A549 (cell line): ENCODE results near the gene DUXB. TPM values are rescaled to one million over a fixed set of nuclear protein-coding genes. Genes with fewer than 3 reads are reported as not detected.

Experiments
- ATAC-seq, 2 experiments: fragments of 200-7000 bp in 1 of 2; fragments of >200 bp in 1 of 2; cut with Nextera tagmentation in 1 of 2; cut with Tn5 transposase in 1 of 2; 3 replicates each; pipeline versions ENCODE4 v1.8.0 to v1.9.1; 2018 to 2020; ENCODE audit warnings: mild to moderate bottlenecking in 1 of 2, moderate library complexity in 1 of 2
- CTCF ChIA-PET: fragments of 300-600 bp; sonication (Branson Sonifier 250); formaldehyde crosslinking; extraction: SDS; loops from one replicate; lab custom pipeline; 2021; ENCODE audit warnings: antibody characterized with exemption, inconsistent platforms; lab: Yijun Ruan, JAX
- POLR2A ChIA-PET: fragments of 350-600 bp; formaldehyde crosslinking; extraction: SDS; loops from one replicate; lab custom pipeline; 2021; ENCODE audit warnings: antibody characterized with exemption, inconsistent platforms; lab: Yijun Ruan, JAX
- DNase-seq, 2 experiments: peaks; one replicate each; pipeline versions ENCODE4 v3.0.0 to v3.0.0-alpha.2; 2011 to 2016; ENCODE audit warnings: low read depth in 1 of 2, low spot score in 1 of 2
- FAIRE-seq: peaks from 2 replicates; lab custom pipeline; 2011; peaks lifted over from hg19 to GRCh38; lab: Jason Lieb, UNC
- H3K27ac ChIP-seq, 2 experiments: fragments of >200 bp; sonication (Bioruptor Twin); formaldehyde crosslinking; 3 replicates each; pipeline ENCODE4 v1.5.1; 2016 to 2017
- H3K4me1 ChIP-seq: fragments of >200 bp; sonication (Bioruptor Twin); formaldehyde crosslinking; 3 replicates; pipeline ENCODE4 v1.6.1; 2016
- H3K4me2 ChIP-seq: fragments of >200 bp; sonication (Bioruptor Twin); formaldehyde crosslinking; 3 replicates; pipeline ENCODE4 v1.6.1; 2016
- H3K4me3 ChIP-seq: fragments of >200 bp; sonication (Bioruptor Twin); formaldehyde crosslinking; 3 replicates; pipeline ENCODE4 v1.5.1; 2016
- H3K9me3 ChIP-seq: fragments of >200 bp; sonication (Bioruptor Twin); formaldehyde crosslinking; 3 replicates; pipeline ENCODE4 v1.6.1; 2016
- CBX2 ChIP-seq: fragments of 200-600 bp; sonication (generic); IDR thresholded peaks from 2 replicates; pipeline ENCODE4 v1.6.1; 2016; ENCODE audit warnings: low read depth, mild to moderate bottlenecking, borderline replicate concordance
- CBX8 ChIP-seq: fragments of 200-600 bp; sonication (generic); IDR thresholded peaks from 2 replicates; pipeline ENCODE4 v1.6.1; 2016
- CHD2 ChIP-seq: fragments of 150-350 bp; IDR thresholded peaks from 2 replicates; pipeline ENCODE4 v1.6.1; 2014; ENCODE audit warnings: low read length; ENCODE audit not compliant: partially characterized antibody
- CHD4 ChIP-seq: fragments of 200-600 bp; sonication (generic); IDR thresholded peaks from 2 replicates; pipeline ENCODE4 v1.6.1; 2016; ENCODE audit warnings: antibody characterized with exemption, mild to moderate bottlenecking, borderline replicate concordance
- ELK1 ChIP-seq: fragments of 150-350 bp; IDR thresholded peaks from 2 replicates; pipeline ENCODE4 v1.6.1; 2014; ENCODE audit warnings: low read depth, mild to moderate bottlenecking, low read length
- ESRRA ChIP-seq: fragments of 150-350 bp; IDR thresholded peaks from 2 replicates; pipeline ENCODE4 v1.6.1; 2014; ENCODE audit warnings: mild to moderate bottlenecking, low read length, borderline replicate concordance
- FOSL2 ChIP-seq, 2 experiments: fragments of 450-650 bp in 1 of 2; fragments of >200 bp in 1 of 2; sonication (Bioruptor Twin) in 1 of 2; formaldehyde crosslinking; IDR thresholded peaks; 2 replicates each; pipeline versions ENCODE4 v1.5.0 to v1.6.1; 2016 to 2020; ENCODE audit warnings: mild to moderate bottlenecking in 1 of 2, moderate library complexity in 1 of 2
- FOXS1 ChIP-seq: fragments of 250-450 bp; sonication (Bioruptor Pico); IDR thresholded peaks from 2 replicates; pipeline ENCODE4 v1.5.0; 2020; ENCODE audit warnings: mild to moderate bottlenecking, moderate library complexity
- GATA3 ChIP-seq: IDR thresholded peaks from 2 replicates; pipeline ENCODE4 v1.6.1; 2012; ENCODE audit warnings: borderline replicate concordance
- HES2 ChIP-seq: fragments of >200 bp; sonication (Bioruptor Twin); formaldehyde crosslinking; IDR thresholded peaks from 2 replicates; pipeline ENCODE4 v1.6.1; 2016
- HMGXB4 ChIP-seq: fragments of 250-450 bp; sonication (Bioruptor Pico); IDR thresholded peaks from 2 replicates; pipeline ENCODE4 v1.5.0; 2021; ENCODE audit warnings: mild to moderate bottlenecking, moderate library complexity, borderline replicate concordance
- KDM1A ChIP-seq: fragments of 200-600 bp; sonication (generic); IDR thresholded peaks from 2 replicates; pipeline ENCODE4 v1.6.1; 2016; ENCODE audit warnings: low read depth, mild to moderate bottlenecking
- KDM5A ChIP-seq: fragments of 200-600 bp; sonication (generic); IDR thresholded peaks from 2 replicates; pipeline ENCODE4 v1.6.1; 2016; ENCODE audit warnings: antibody characterized with exemption, mild to moderate bottlenecking
- MAFK ChIP-seq: fragments of 450-650 bp; IDR thresholded peaks from 2 replicates; pipeline ENCODE4 v1.6.1; 2014; ENCODE audit not compliant: partially characterized antibody
- MAX ChIP-seq: IDR thresholded peaks from 2 replicates; pipeline ENCODE4 v1.6.1; 2012
- MYC ChIP-seq: IDR thresholded peaks from 2 replicates; pipeline ENCODE4 v1.6.1; 2012; ENCODE audit warnings: mild to moderate bottlenecking, inconsistent platforms, low read length, improper control_type of control experiment, borderline replicate concordance
- NFE2L2 ChIP-seq: fragments of 150-350 bp; conservative IDR thresholded peaks from 2 replicates; pipeline ENCODE4 v1.6.1; 2014; ENCODE audit warnings: low read length
- NPAS2 ChIP-seq: fragments of 250-450 bp; sonication (Bioruptor Pico); IDR thresholded peaks from 2 replicates; pipeline ENCODE4 v1.8.0; 2022; ENCODE audit warnings: mild to moderate bottlenecking, moderate library complexity, borderline replicate concordance
- NR3C1 ChIP-seq: fragments of >200 bp; sonication (Bioruptor Twin); formaldehyde crosslinking; IDR thresholded peaks from 3 replicates; pipeline ENCODE4 v1.6.1; 2017
- PBX3 ChIP-seq: IDR thresholded peaks from 2 replicates; pipeline ENCODE4 v1.6.1; 2012
- PHF8 ChIP-seq: fragments of 200-600 bp; sonication (generic); IDR thresholded peaks from 2 replicates; pipeline ENCODE4 v1.6.1; 2016; ENCODE audit warnings: low read depth, mild to moderate bottlenecking, antibody characterized with exemption, moderate library complexity, borderline replicate concordance
- POLR2A ChIP-seq: IDR thresholded peaks from 2 replicates; pipeline ENCODE4 v1.6.1; 2012; ENCODE audit warnings: mild to moderate bottlenecking, low read length
- POLR2AphosphoS2 ChIP-seq: conservative IDR thresholded peaks from 2 replicates; pipeline ENCODE4 v1.6.1; 2012; ENCODE audit warnings: low read length, improper control_type of control experiment, inconsistent platforms
- RAD21 ChIP-seq, 2 experiments: fragments of >200 bp in 1 of 2; sonication (Bioruptor Twin) in 1 of 2; formaldehyde crosslinking in 1 of 2; IDR thresholded peaks in 1 of 2; conservative IDR thresholded peaks in 1 of 2; 2 replicates in 1 of 2; 3 replicates in 1 of 2; pipeline ENCODE4 v1.6.1; 2012 to 2018; ENCODE audit warnings: inconsistent platforms in 1 of 2
- RCOR1 ChIP-seq: fragments of 150-350 bp; IDR thresholded peaks from 2 replicates; pipeline ENCODE4 v1.6.1; 2014; ENCODE audit warnings: antibody characterized with exemption, low read length, low read depth
- WGBS: methylation state at CpG from one replicate; pipeline ENCODE4 v1.1.6; 2017; ENCODE audit errors: missing lambda C conversion rate; 5-methylcytosine and 5-hydroxymethylcytosine counted together
- polyA minus RNA-seq: library from RNA; depleted of rRNA, polyadenylated mRNA; stranded (reverse); fragments of >200 nt; gene quantifications from 2 replicates; pipeline ENCODE4 v1.2.3, GENCODE V29; 2011; rRNA and poly(A)+ RNA removed
- polyA plus RNA-seq, 4 experiments: library from polyadenylated mRNA; depleted of rRNA in 3 of 4; stranded (reverse); fragments of >200 nt; fragmentation: RNase III in 1 of 4; extraction: RNeasy Plus Mini Kit Qiagen cat#74134 plus additional on column Dnase treatment in 1 of 4; gene quantifications; 2 replicates in 3 of 4; 3 replicates in 1 of 4; pipeline ENCODE4 v1.2.3, GENCODE V29; 2011 to 2017

Gene DUXB
- polyA plus RNA-seq (2011; rRNA removed): not detected in 2 replicates
- polyA plus RNA-seq (2012; cell fraction: cytosol; rRNA removed): not detected in 2 replicates
- not detected in 2 replicates for polyA plus RNA-seq (2012; cell fraction: nucleus; rRNA removed)
- not detected in 3 replicates for polyA plus RNA-seq (2017; fragmentation: RNase III; extraction: RNeasy Plus Mini Kit Qiagen cat#74134 plus additional on column Dnase treatment)
- polyA minus RNA-seq: not detected in 2 replicates

- no peak within 1 kb of the TSS for H3K27ac ChIP-seq
- H3K4me1 ChIP-seq: no peaks in the 10 kb centered on the region
- H3K9me3 ChIP-seq: no peaks in the 10 kb centered on the region
- ChIA-PET CTCF (no interaction called here), POLR2A (interaction anchor here (0.6 kb wide), 1 partner anchor 1146 kb away, joined by 6 read pairs; no protein-coding TSS in a partner anchor)
- H3K4me2 ChIP-seq: no peak within 1 kb of the TSS
- H3K4me3 ChIP-seq: no peak within 1 kb of the TSS
- FAIRE-seq: no peak
- no peak for ATAC-seq
- 29% methylated on average over 5 of the region's 5 CpGs for WGBS
- no peak for TF ChIP-seq FOXS1 (CRISPR knock-in tag)
- DNase-seq: no peak
These were observed at the start of gene DUXB for GRCh38 chr16:75701361-75701760. DUXB (minus strand) TSS chr16:75701461; CDS start chr16:75701418, 43 bp downstream.

GRCh38 chr16:75750528-75750927 is 49.3 kb upstream of the DUXB start:
- no peak for FAIRE-seq
- POLR2A ChIA-PET: no interaction called here
- no peaks in the 10 kb centered on the region for H3K4me1 ChIP-seq

GRCh38 chr16:75746359-75746758 is 45.1 kb upstream of the DUXB start:
- CTCF ChIA-PET: interaction anchor here (0.6 to 0.9 kb wide), 2 partner anchors 9 to 277 kb away, joined by 3 to 6 read pairs; no protein-coding TSS in a partner anchor
- no peak for TF ChIP-seq POLR2AphosphoS2
- no peak for TF ChIP-seq RCOR1
- no peak for TF ChIP-seq RAD21 (conservative IDR thresholded peaks at IDR 0.05 in 1 of 2, IDR thresholded peaks at IDR 0.05 in 1 of 2)
- TF ChIP-seq CBX2: no peak
- TF ChIP-seq MAX: no peak
- no peak for TF ChIP-seq HMGXB4
- TF ChIP-seq KDM5A: no peak
- no peak for TF ChIP-seq ESRRA
- no peak for TF ChIP-seq KDM1A
- no peak for TF ChIP-seq NFE2L2
- TF ChIP-seq CBX8: no peak
- TF ChIP-seq FOSL2 (IDR thresholded peaks at IDR 0.05): no peak
- TF ChIP-seq FOSL2 (CRISPR knock-in tag; IDR thresholded peaks at IDR 0.05): no peak
- TF ChIP-seq POLR2A: no peak
- TF ChIP-seq GATA3: no peak

More at GRCh38 chr16:75750528-75750927, 49.3 kb upstream of the DUXB start:
- no peak overlapping the region for H3K27ac ChIP-seq
- 17% methylated on average over 3 of the region's 3 CpGs for WGBS
- CTCF ChIA-PET: no interaction called here
- no peak for ATAC-seq
- H3K9me3 ChIP-seq: no peaks in the 10 kb centered on the region; the same call in 2 of the 3 replicates
- no peak for DNase-seq
- TF ChIP-seq NPAS2 (no peak), CHD2 (no peak), HES2 (no peak), CBX2 (no peak), RAD21 (conservative IDR thresholded peaks at IDR 0.05 in 1 of 2, IDR thresholded peaks at IDR 0.05 in 1 of 2) (no peak)
- H3K4me3 ChIP-seq: no peak overlapping the region
- H3K4me2 ChIP-seq: no peak overlapping the region

GRCh38 chr16:75745823-75746222 is 44.6 kb upstream of the DUXB start:
- no peak for ATAC-seq
- Histone ChIP-seq H3K9me3 (peaks cover 29% of the 10 kb centered on the region), H3K27ac (no peak overlapping the region), H3K4me3 (no peak overlapping the region), H3K4me1 (no peaks in the 10 kb centered on the region), H3K4me2 (no peak overlapping the region)
- no peak for DNase-seq
- TF ChIP-seq ELK1 (no peak), MYC (no peak), CHD4 (no peak), PBX3 (no peak), POLR2A (no peak), NR3C1 (no peak), MAFK (no peak), PHF8 (no peak)
- ChIA-PET CTCF (interaction anchor here (0.6 kb wide), 1 partner anchor 277 kb away, joined by 3 read pairs; no protein-coding TSS in a partner anchor), POLR2A (no interaction called here)
- 20% methylated on average over 1 of the region's 1 CpG for WGBS
- FAIRE-seq: no peak

More at GRCh38 chr16:75746359-75746758, 45.1 kb upstream of the DUXB start:
- no peak for ATAC-seq
- FAIRE-seq: no peak
- H3K9me3 ChIP-seq: peaks cover 29% of the 10 kb centered on the region
- no peaks in the 10 kb centered on the region for H3K4me1 ChIP-seq
- POLR2A ChIA-PET: no interaction called here
- DNase-seq: no peak
- H3K27ac ChIP-seq: no peak overlapping the region
- no peak overlapping the region for H3K4me2 ChIP-seq
- WGBS: 21% methylated on average over 3 of the region's 3 CpGs
- no peak overlapping the region for H3K4me3 ChIP-seq
